Stimulated activated CD4-positive, alpha-beta T cell treated with anti-CD3 and anti-CD28 coated beads, Interleukin-15, amount 100 ng/mL, for 1 hour (primary cell): Measurements from ENCODE around the gene IL3.

Experiments
- DNase-seq, 2 donors: peaks; one replicate each; pipeline ENCODE4 v3.0.0-alpha.2; 2020; ENCODE audit warnings: low read depth in 1 of 2, low spot score in 1 of 2

Gene IL3

GRCh38 chr5:132072070-132072469 is 11.6 kb downstream of the IL3 start:
- DNase-seq: no peak

- DNase-seq: no peak
Observed at GRCh38 chr5:132072528-132072927, 12.1 kb downstream of the IL3 start.

- DNase-seq: no peak
Observed at GRCh38 chr5:132073231-132074013, 13.0 kb downstream of the IL3 start, which contains the start of gene CSF2. Gene CSF2, plus strand, starts transcription at chr5:132073789. Its CDS starts 35 bp downstream, at chr5:132073824.

- DNase-seq: no peak
Observed at GRCh38 chr5:132074091-132074771, 13.8 kb downstream of the IL3 start.

GRCh38 chr5:132074772-132075718 is 14.6 kb downstream of the IL3 start:
- no peak for DNase-seq

GRCh38 chr5:132075719-132076077 is 15.2 kb downstream of the IL3 start:
- DNase-seq: no peak

- DNase-seq: no peak
Observed at GRCh38 chr5:132076202-132076830, 15.9 kb downstream of the IL3 start.

- DNase-seq: no peak
Observed at GRCh38 chr5:132076983-132077382, 16.5 kb downstream of the IL3 start.

GRCh38 chr5:132079081-132079480 is 18.6 kb downstream of the IL3 start:
- no peak for DNase-seq

GRCh38 chr5:132079619-132080018 is 19.2 kb downstream of the IL3 start:
- DNase-seq: no peak

GRCh38 chr5:132080595-132080994 is 20.1 kb downstream of the IL3 start:
- no peak for DNase-seq

- no peak for DNase-seq
Observed at GRCh38 chr5:132081458-132081857, 21.0 kb downstream of the IL3 start.

- no peak for DNase-seq
Observed at GRCh38 chr5:132082329-132083023, 22.0 kb downstream of the IL3 start.

GRCh38 chr5:132083071-132083678 is 22.7 kb downstream of the IL3 start:
- DNase-seq: no peak

GRCh38 chr5:132085686-132086085 is 25.2 kb downstream of the IL3 start:
- DNase-seq: no peak

- DNase-seq: no peak
Observed at GRCh38 chr5:132086277-132086794, 25.9 kb downstream of the IL3 start.

- DNase-seq: no peak
Observed at GRCh38 chr5:132087176-132087575, 26.7 kb downstream of the IL3 start.

- DNase-seq: no peak
Observed at GRCh38 chr5:132087661-132088060, 27.2 kb downstream of the IL3 start.

GRCh38 chr5:132089363-132089762 is 28.9 kb downstream of the IL3 start:
- DNase-seq: no peak

GRCh38 chr5:132090107-132090506 is 29.7 kb downstream of the IL3 start:
- no peak for DNase-seq
